Tibial nerve (tissue), 4 donors: ENCODE measurements around the gene DNMT1. TPM values are rescaled to one million over a fixed set of nuclear protein-coding genes. Genes with fewer than 3 reads are reported as not detected.

Source experiments
- DNase-seq, 2 donors: peaks; one replicate each; pipeline ENCODE4 v3.0.0-alpha.2; 2019; ENCODE audit warnings: low spot score in 2 of 2
- H3K27ac ChIP-seq, 4 donors: fragments of 200-600 bp; sonication (generic) in 3 of 4; one replicate each; pipeline ENCODE4 v1.5.1; 2017 to 2019; ENCODE audit warnings: mild to moderate bottlenecking in 1 of 4
- H3K27me3 ChIP-seq, 2 donors: fragments of 200-600 bp; sonication (generic) in 1 of 2; one replicate each; pipeline versions ENCODE4 v1.5.1 to v1.6.0; 2017 to 2019
- H3K36me3 ChIP-seq, 3 donors: fragments of 200-600 bp; sonication (generic); one replicate each; pipeline ENCODE4 v1.5.1; 2018 to 2019
- H3K4me1 ChIP-seq, 4 donors: fragments of 200-600 bp; sonication (generic) in 3 of 4; one replicate each; pipeline ENCODE4 v1.5.1; 2017 to 2019
- H3K4me3 ChIP-seq, 4 donors: fragments of 200-600 bp; sonication (generic) in 3 of 4; one replicate each; pipeline ENCODE4 v1.5.1; 2017 to 2019; ENCODE audit warnings: mild to moderate bottlenecking in 1 of 4, moderate library complexity in 1 of 4
- H3K9me3 ChIP-seq, 4 donors: fragments of 200-600 bp; sonication (generic) in 3 of 4; one replicate each; pipeline ENCODE4 v1.5.1; 2017 to 2019
- EP300 ChIP-seq, 2 donors: sonication (generic); formaldehyde crosslinking; IDR thresholded peaks; one replicate each; pipeline ENCODE4 v1.6.1; 2017; ENCODE audit warnings: antibody characterized with exemption in 2 of 2, mild to moderate bottlenecking in 1 of 2
- POLR2A ChIP-seq, 2 donors: fragments of 450-650 bp; IDR thresholded peaks; one replicate each; pipeline ENCODE4 v1.6.1; 2017; ENCODE audit warnings: antibody characterized with exemption in 2 of 2, mild to moderate bottlenecking in 2 of 2, moderate library complexity in 2 of 2
- whole genome bisulfite sequencing, 2 donors: methylation state at CpG; one replicate each; pipeline ENCODE4 v1.1.5; 2018; 5-methylcytosine and 5-hydroxymethylcytosine counted together
- total RNA-seq, 4 donors: library from RNA; depleted of rRNA; stranded (reverse); fragments of >200 nt; gene quantifications; one replicate each; pipeline ENCODE4 v1.1.0, GENCODE V29; 2016
- TF ChIP-seq, protein P1 (sequence below), 5 experiments: fragments of 200-600 bp in 3 of 5; fragments of 450-650 bp in 2 of 5; sonication (generic) in 3 of 5; IDR thresholded peaks; one replicate each; pipeline ENCODE4 v1.5.1; 2016 to 2019; ENCODE audit warnings: antibody characterized with exemption in 5 of 5, mild to moderate bottlenecking in 3 of 5, moderate library complexity in 2 of 5

The DNMT1 gene
- total RNA-seq, 4 donors from 2014 or later = 48.2 to 72.9 (median 55.2) TPM

DNA sequence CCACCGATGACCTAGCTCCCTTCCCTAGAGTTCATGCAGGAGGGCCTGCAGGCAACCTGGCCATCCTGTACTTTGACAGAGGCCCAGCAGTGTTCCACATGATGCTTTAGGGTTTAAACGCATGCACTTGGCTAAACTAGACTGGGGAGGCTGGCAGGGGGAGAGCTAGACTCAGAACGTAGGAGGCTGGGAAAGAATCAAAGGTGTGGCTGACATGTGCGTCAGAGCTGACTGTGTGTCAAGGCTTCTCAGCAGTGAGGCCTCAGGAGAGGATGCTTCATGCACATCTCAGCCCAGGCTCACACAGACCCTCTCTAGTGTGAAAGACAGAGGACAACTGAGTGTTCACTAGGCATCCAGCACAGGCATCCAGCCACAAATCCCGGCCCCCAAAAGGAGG lies 28.7 kb downstream of the DNMT1 start:
- 83 to 94% methylated on average over 5 of the region's 5 CpGs for WGBS, 2 donors
- Histone ChIP-seq H3K4me1 (no peaks in the 10 kb centered on the region), H3K27me3 (no peaks in the 10 kb centered on the region), H3K36me3 (peaks cover 0 to 96% (median 5%) of the 10 kb centered on the region in 3 donors), H3K4me3 (no peak overlapping the region), H3K9me3 (no peaks in the 10 kb centered on the region), H3K27ac (no peak overlapping the region)
- no peak for DNase-seq
- TF ChIP-seq POLR2A (IDR thresholded peaks at IDR 0.05) = no peak
- TF ChIP-seq, protein P1, sequence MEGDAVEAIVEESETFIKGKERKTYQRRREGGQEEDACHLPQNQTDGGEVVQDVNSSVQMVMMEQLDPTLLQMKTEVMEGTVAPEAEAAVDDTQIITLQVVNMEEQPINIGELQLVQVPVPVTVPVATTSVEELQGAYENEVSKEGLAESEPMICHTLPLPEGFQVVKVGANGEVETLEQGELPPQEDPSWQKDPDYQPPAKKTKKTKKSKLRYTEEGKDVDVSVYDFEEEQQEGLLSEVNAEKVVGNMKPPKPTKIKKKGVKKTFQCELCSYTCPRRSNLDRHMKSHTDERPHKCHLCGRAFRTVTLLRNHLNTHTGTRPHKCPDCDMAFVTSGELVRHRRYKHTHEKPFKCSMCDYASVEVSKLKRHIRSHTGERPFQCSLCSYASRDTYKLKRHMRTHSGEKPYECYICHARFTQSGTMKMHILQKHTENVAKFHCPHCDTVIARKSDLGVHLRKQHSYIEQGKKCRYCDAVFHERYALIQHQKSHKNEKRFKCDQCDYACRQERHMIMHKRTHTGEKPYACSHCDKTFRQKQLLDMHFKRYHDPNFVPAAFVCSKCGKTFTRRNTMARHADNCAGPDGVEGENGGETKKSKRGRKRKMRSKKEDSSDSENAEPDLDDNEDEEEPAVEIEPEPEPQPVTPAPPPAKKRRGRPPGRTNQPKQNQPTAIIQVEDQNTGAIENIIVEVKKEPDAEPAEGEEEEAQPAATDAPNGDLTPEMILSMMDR (IDR thresholded peaks at IDR 0.05) = no peak
- no peak for TF ChIP-seq EP300 (IDR thresholded peaks at IDR 0.05)

GRCh38 chr19:10163536-10163935 lies 31.2 kb downstream of the DNMT1 start:
- no peak overlapping the region for H3K4me3 ChIP-seq
- WGBS, 2 donors = 88 to 93% methylated on average over 3 of the region's 3 CpGs
- no peak overlapping the region for H3K27ac ChIP-seq
- no peak for DNase-seq
- no peaks in the 10 kb centered on the region for H3K9me3 ChIP-seq
- peaks cover 4 to 98% (median 22%) of the 10 kb centered on the region in 3 donors for H3K36me3 ChIP-seq
- TF ChIP-seq, protein P1 (IDR thresholded peaks at IDR 0.05) = no peak
- TF ChIP-seq POLR2A (IDR thresholded peaks at IDR 0.05) = no peak
- TF ChIP-seq EP300 (IDR thresholded peaks at IDR 0.05) = no peak
- H3K27me3 ChIP-seq = no peaks in the 10 kb centered on the region
- H3K4me1 ChIP-seq = no peaks in the 10 kb centered on the region

DNA sequence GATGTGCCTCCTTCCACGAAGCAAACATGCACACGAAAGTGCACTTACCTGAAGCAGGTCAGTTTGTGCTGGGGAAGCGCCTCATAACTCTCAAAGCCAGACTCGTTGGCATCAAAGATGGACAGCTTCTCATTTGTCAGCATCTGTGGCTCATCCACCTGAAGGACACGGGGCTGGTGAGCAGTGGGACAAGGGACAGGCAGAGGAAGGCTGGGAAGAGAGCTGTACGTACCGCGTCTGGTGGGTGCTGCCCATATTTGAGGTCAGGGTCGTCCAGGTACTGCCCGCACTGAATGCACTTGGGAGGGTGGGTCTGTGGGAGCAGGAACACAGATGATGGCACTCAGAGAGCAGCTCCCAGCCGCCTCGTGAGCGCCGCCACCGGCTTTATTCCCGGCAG lies 35.1 kb downstream of the DNMT1 start:
- Histone ChIP-seq H3K9me3 (no peaks in the 10 kb centered on the region), H3K27me3 (no peaks in the 10 kb centered on the region), H3K4me1 (no peaks in the 10 kb centered on the region), H3K4me3 (no peak overlapping the region), H3K36me3 (peaks cover 4 to 100% (median 29%) of the 10 kb centered on the region in 3 donors), H3K27ac (no peak overlapping the region)
- no peak for TF ChIP-seq EP300 (IDR thresholded peaks at IDR 0.05)
- TF ChIP-seq, protein P1 (IDR thresholded peaks at IDR 0.05) = no peak
- no peak for DNase-seq
- WGBS, 2 donors = 88 to 95% methylated on average over 15 to 16 of the region's 16 CpGs

DNA sequence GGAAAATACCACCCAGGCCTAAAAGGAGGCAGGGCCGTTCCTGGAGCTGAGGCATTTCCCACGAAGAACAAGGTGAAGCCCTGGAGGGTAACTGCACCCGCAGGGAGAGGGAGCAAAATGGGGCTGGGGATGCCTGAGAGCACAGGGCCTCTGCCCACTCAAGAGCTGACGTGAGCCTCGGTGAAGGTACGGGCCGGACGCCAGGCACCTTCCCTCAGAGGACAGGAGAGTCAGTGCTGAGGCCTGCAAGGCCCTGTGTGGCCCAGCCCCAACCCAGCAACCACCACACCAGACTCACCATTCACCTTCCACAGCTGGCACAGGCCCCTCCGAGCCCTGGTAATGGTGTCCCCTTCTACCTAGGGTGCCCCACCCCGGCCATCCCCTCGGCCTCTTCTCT lies 36.3 kb downstream of the DNMT1 start:
- no peak for DNase-seq
- Histone ChIP-seq H3K36me3 (peaks cover 4 to 100% (median 29%) of the 10 kb centered on the region in 3 donors), H3K9me3 (no peaks in the 10 kb centered on the region), H3K27ac (no peak overlapping the region), H3K27me3 (no peaks in the 10 kb centered on the region), H3K4me3 (no peak overlapping the region), H3K4me1 (no peaks in the 10 kb centered on the region)
- TF ChIP-seq, protein P1 (IDR thresholded peaks at IDR 0.05) = no peak
- TF ChIP-seq EP300 (IDR thresholded peaks at IDR 0.05) = no peak
- TF ChIP-seq POLR2A (IDR thresholded peaks at IDR 0.05) = no peak
- WGBS, 2 donors = 93% methylated on average over 9 to 11 of the region's 11 CpGs

DNA sequence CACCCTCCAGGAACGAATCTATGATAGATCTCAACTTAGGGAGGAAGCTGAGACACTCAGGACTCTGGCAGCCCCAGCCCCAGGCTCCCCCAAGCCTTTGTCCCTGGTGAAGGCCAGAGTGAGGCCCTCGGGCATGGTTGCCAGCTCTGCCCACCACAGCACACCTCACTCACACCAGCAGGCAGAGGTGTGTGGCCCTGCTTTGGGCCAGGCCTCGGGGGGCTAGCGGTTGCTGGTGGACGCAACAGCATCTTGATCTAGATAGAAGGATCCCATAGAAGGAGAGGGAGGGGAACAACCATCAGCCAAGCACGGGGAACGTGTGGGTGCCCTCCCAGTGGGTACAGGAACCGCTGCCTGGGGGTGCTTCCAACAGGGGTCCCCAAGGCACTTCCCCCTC lies 36.7 kb downstream of the DNMT1 start:
- TF ChIP-seq, protein P1 (IDR thresholded peaks at IDR 0.05) = no peak
- TF ChIP-seq EP300 (IDR thresholded peaks at IDR 0.05) (no peak), POLR2A (IDR thresholded peaks at IDR 0.05) (no peak)
- H3K36me3 ChIP-seq = peaks cover 4 to 100% (median 29%) of the 10 kb centered on the region in 3 donors
- 81 to 91% methylated on average over 8 of the region's 8 CpGs for WGBS, 2 donors

More for the DNA sequence above, 36.7 kb downstream of the DNMT1 start:
- Histone ChIP-seq H3K27me3 (no peaks in the 10 kb centered on the region), H3K4me3 (no peak overlapping the region), H3K27ac (no peak overlapping the region), H3K9me3 (no peaks in the 10 kb centered on the region), H3K4me1 (no peaks in the 10 kb centered on the region)
- DNase-seq = no peak
